Left hindlimb (tissue), 1 donor: ENCODE data around the gene MDFIC2.
"Not testable (repeated sequence)": the region's sequence is repeated elsewhere in the genome, so short reads cannot be mapped to it uniquely, and the experiment has no call there.

Source experiments
- DNase-seq: peaks from one replicate; pipeline ENCODE4 v3.0.0-alpha.2; 2018

The MDFIC2 gene

DNA sequence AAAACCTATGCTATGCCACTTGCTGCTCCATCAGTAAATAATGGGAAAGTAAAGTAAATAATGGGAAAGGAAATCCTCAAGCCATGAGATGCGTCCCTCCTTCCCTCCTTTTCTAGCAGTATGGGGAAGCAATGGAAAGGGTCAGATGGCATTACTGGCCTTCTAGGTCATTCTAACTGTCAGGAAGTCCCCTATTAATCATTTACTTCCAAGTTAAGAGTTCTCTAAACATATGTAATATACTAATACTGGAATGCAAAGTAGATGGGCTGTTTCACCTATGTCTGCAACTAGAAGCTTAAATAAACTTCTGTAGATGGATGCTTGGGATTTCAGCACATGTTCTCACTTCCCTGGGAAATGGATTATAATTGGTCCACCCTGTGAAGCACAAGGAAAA is 55.9 kb downstream of the MDFIC2 start:
- no peak for DNase-seq

DNA sequence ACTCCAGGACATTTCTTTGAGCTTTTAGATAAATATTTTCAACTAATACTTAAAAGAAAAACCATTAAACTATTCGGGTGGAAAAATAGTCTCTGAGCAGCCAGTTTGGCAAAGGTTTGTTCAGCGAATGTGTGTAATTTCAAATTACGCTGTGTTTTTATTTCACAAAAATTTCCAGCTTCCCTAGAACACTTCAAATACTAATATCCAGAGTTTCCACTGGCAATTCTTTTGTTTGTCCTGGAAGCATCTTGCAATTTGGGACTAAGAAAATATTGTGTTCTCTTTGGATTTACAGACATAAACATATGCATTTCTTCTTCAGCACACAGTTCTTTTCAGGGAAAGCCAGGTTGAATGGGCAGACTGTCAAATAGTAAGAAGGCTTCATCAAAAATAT is 61.9 kb downstream of the MDFIC2 start:
- DNase-seq, result no peak

DNA sequence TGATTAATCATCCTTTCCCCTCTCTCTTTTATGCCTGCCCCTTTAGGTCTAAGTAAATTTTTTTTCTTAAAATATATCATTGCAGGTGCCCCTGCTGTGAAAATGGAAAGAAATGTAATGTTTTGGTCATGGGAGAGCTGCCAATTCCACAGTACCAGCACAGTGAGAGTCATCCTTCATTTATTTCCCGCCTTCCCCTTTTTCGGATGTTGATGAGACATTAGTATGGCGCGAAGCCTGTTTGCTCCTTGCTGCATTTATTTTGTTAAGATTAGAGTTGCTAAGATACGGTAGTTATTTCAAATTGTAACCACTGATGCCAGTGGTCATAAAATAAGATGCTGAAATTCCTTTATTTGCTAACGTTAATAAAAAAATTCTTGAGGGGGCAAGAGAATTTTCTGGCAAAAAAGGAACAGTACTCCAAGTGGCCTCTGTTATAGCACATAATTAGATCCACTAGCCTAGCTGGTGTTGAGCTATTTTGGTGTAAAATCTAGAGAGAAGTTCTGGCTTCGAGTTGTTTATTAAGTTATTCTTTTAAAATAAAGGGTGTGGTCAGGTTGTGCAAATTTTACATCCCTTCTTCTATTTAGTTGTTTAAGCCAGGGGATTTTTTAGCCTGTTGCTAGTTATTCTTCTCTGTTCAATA is 62.8 kb downstream of the MDFIC2 start:
- DNase-seq, result no peak

DNA sequence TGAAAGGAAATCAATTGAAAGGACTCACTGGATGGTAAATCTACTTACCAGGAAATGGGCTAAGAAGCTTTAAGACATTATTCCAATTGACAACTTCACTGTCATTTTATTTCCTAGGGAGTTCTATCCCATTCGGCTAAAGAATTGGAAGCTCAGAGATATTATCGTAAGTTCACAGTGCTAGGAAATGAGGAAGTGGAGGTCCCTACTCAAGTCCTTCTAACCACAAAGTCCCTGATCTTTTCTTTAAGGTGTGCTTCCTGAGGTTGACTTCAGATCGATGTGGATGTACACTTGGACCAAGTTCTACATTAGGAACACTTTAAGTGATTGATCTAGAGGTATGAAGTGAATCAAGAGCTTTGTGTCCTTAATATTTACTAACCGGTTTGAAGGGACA is 63.6 kb downstream of the MDFIC2 start:
- DNase-seq, result no peak

DNA sequence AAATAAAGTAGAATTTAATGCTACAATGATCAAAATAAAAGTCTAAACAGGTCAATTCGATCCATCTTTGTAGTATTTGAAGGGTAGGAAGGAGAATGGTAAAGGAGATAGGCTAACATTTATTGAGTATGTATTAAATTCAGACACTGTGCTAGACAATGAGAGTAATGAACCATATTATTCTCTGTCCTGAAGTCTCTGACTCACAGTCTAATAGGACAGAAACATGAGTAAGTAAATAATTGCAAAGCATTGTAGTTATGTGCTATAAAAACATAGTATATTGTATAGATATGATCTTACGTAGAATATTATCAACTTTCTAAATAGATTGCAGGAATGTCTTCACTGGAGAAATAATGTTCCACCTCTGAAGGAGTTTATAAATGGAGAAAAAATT is 64.5 kb downstream of the MDFIC2 start:
- DNase-seq, result no peak

DNA sequence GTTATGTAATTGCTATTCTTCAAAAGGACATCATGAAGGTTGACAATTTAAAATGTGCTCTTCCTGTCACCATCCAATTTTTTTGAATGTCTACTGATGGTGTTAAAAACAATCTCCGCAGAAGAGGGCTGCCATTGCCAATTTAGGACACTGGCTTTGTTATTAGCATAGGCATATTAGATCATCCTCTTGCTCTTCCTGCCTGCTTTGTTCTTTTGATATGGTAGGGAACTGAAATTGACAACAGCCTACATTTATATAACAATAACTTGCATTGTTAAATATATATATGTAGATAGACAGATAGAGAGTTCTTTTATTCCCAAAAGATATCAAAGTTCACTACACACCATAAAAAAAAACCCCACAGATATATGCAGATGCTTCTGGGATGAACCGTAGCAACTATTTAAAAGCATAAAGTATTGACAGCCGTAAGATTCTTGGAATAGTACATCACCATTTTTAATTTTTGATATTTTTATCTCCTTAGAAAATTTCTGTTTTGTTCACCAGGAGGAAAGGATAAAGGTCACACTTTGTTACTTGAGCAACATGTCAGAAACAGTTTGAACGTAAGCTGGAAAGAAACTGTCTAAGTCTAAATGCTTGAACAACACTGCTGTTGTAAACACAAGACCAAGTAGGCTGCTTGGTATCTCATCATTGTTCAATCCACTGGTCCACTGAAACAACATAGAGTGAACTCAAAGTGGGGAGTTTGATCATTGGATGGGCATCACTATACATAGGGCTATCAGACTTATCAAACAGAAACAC is 66.5 kb downstream of the MDFIC2 start:
- DNase-seq, result no peak

DNA sequence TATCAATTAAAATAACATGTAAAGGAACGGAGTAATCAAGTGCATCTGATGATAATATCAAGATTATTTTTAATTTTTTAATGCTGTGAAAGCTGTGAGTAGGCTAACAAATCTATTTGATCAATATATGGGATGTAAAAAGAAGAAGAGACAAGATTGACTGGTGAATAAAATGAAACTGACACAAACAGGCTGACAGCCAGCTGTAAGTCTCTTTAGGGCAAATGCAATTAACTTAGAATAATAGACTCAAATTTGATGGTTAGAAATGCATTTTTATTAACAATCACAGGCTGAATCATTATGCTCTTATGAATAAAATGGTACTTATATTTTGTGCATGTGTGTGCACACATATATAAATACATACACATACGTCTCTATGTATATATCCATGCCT is 68.0 kb downstream of the MDFIC2 start:
- DNase-seq, result no peak

DNA sequence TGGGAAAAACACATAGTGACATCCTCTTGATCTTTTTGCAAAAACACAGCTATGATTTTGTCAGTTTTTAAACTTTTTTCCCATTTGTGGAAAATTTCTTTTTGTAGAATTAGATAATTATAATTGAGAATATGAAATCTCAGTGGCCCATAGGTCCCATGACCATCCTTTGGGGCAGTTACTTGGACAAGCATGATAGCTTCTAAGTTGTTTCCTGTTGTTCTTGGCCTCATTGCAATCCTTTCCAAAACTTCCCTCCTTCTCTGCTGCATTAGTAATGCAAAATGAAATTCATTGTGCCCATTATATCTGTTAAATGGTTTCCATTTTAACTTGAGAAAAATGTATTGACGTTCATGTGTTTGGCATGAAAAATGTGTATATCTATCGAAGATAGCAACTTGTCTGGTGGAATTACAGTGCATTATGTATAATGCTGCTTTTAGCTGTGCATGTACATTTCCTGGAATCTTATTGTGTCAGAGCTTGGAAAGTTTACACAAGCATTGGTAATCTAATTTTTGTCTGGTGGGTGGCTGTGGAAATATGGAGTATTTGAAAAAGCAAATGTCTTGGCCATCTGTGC is 70.0 kb downstream of the MDFIC2 start:
- DNase-seq, result no peak

DNA sequence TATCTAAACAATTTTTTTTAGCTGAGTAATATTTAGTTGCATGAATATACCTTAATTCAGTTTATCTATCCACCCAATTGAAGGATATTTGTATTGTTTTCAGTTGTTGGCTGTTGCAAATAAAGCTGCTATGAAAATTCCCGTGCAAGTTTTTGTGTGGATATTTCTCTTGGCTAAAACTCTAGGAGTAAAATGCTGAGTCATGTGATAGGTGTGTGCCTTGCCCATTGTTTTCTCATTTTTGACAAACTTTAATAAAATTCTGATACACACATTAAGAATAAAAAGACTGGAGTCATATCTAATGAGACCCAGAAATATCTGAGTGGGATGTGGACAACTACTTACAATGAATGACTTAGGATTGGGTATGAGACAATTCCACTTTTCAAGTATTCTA is 78.6 kb downstream of the MDFIC2 start:
- DNase-seq, result no peak

DNA sequence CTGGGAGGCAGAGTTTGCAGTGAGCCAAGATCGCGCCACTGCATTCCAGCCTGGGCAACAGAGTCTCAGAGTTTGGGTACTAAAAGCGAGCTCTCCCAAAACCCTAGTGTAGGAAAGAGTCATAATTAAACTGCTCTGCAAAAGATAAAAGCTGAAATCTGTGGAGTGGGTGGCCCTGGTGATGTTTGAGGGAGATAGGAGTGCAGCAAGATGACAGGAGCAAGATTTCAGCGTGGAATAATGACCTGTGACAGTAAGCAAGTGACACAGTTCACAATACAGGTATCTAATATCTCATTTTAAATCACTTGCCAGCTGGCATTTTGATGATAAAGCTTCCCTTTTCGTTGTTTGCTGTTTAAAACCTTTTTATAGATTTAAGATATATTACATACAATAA is 79.3 kb downstream of the MDFIC2 start:
- no peak for DNase-seq

DNA sequence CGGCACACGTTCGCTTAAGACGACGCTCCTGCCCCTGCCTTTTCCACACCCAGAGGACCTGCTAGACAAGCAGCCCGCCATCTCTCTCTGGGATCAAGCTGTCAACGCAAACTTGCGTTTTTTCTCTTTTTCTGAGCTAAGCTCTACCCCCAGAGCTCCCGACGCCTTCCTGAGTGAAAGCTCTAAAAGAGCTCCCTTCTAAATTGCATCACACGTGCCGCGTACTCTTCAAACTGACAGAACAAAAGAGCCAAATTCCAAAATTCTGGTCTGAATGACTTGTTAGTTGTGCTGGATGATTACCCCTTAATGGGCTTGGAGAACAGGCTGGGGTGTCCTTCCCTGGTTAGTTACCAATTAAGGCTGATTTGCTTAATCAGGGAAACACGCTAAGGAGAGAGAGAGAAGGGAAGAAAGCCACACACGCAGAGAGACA is 81.2 kb downstream of the MDFIC2 start:
- no peak for DNase-seq

DNA sequence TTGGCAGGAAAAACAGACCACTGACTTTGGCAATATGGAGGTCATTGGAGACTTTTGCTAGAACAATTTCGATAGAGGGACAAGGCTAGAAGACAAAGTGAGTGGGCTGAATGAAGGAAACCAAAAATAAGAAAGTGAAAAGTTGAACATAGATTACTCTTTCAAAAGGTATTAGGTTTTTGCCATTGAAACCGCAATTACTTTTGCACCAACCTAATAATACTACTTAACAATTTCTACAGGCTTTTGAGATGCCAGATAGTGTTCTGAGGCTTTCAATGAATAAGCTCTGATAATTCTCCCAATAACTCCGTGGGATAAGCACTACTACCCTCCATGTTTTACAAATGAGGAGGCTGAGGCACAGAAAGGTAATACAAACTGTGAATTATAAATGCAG is 85.0 kb downstream of the MDFIC2 start:
- DNase-seq, result no peak

DNA sequence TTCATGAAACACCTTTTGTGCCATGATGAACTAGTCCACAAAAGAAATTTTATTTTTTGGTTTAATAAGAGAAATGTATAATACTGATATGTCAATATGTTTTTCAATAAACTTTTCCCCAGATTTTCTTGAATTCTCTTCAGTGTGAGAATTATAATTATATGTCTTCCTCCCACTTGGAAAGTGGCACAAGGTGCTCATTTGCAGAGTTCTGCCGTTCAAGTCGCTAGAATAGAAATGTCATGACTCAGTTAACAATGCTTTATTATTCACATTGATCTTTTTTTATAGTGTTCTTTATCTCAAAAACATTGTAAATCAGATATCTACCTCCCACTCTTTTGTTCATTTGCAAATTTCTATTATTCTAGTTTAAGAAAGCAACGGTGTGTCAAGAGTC is 87.3 kb downstream of the MDFIC2 start:
- no peak for DNase-seq

DNA sequence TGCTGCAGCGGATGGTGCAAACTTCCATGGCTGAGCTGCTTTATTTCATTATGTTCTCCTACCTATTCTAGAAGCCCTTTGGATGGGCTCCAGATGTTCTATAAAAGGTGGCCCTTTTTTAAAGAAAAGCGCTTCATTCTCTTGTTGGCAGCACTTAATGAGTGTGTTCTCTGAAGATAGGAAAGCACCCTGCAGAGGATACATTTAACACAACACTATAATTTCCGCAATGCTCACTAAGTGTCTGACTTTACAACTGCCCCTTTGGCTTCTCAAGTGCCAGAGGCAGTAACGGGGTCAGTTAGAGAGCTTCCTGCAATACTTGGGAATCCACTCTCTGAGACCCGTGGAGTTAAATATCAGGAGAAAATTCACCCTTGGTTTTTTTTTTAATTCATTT is 88.1 kb downstream of the MDFIC2 start:
- no peak for DNase-seq

DNA sequence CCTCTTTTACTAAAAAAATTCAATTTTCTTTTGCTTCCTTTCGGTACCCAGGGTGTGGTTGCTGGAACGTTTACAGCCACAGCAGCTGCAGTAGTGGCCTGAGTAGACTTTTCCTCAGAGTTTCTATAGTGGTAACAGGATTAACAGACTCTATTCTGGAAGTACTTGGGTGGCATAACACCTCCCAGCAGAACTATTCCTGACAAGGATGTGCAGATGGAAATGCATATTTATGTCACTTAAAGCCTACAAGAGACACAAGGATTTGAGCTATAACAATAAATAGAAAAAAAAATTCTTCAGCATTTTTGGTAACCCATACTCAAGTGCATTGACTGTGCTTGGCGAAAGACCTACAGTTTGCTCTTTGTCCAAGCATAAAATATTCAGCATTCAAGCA is 94.0 kb downstream of the MDFIC2 start:
- no peak for DNase-seq

DNA sequence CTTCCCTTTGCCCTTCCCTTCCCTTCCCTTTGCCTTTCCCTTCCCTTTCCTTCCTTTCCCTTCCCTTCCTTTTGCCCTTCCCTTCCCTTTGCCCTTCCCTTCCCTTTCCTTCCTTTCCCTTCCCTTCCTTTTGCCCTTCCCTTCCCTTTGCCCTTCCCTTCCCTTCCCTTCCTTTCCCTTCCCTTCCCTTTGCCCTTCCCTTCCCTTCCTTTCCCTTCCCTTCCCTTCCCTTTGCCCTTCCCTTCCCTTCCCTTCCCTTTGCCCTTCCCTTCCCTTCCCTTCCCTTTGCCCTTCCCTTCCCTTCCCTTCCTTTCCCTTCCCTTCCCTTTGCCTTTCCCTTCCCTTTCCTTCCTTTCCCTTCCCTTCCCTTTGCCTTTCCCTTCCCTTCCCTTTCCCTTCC is 101.2 kb downstream of the MDFIC2 start:
- not testable (repeated sequence) for DNase-seq

DNA sequence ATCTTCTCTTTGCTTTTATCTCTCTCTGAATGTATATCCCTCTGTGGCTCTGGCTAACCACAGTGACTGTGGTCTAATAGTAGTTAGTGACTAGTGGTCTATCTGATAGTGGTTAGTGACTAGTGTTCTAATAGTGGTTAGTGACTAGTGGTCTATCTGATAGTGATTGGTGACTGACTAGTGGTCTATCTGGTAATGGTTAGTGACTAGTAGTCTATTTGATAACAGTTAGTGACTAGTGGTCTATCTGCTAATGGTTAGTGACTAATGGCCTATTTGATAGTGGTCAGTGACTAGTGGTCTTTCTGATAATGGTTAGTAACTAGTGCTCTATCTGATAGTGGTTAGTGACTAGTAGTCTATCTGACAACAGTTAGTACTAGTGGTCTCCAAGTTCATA is 110.5 kb downstream of the MDFIC2 start:
- no peak for DNase-seq

DNA sequence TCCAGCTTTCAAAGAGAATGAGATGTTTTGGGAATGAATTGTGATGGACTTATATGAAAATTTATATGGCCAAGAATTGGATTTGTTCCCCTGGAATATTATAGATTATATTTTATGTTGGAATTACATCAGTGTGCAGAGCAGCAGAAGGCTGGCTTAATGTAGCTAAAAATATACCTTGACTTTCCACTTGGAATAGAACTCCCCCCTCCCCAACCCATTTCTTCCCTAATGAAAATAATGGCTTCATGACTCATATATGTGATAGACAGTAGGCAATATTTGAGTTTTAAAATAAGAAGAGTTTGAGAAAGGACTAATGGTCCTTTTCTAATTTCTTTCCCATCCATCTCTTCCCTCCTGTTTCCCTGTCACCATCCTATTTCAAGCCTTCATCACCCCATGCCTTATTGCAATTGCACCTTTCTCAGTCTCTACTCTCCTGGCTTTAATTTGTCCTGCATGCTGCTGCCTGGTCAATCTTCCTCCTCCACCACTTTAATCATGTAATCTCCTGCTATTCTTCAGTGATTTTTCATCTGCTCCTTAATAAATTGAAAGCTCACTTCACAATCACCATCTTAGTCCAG is 122.5 kb downstream of the MDFIC2 start:
- no peak for DNase-seq

DNA sequence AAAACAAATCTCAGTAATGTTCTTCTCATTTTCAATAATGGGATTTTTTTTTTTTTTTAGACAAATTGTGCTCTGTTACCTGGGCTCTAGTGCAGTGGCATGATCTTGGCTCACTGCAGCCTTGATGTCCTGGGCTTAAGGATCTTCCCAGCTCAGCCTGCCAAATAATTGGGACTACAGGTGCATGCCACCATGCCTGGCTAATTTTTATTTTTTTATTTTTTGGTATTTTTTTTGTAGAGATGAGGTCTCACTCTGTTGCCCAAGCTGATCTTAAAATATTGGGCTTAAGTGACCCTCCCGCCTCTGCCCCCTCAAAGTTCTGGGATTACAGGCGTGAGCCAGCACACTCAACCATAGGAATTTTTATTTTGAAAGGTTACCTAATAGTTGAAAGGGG is 126.2 kb downstream of the MDFIC2 start:
- DNase-seq, result no peak

DNA sequence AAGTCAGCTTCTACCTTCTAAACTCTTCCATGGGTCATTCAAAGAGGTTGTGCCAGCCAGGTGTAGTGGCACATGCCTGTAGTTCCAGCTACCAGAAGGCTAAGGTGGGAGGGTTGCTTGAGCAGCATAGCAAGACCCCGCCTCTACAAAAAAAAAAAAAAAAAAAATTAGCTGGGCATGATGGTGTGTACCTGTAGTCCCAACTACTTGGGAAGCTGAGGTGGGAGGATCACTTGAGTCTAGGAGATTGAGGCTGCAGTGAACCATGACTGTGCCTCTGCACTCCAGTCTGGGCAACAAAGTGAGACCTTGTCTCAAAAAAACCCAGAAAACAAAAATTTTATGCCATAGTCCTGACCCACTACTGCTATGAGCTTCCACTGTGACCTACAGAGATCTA is 126.8 kb downstream of the MDFIC2 start:
- DNase-seq, result no peak

DNA sequence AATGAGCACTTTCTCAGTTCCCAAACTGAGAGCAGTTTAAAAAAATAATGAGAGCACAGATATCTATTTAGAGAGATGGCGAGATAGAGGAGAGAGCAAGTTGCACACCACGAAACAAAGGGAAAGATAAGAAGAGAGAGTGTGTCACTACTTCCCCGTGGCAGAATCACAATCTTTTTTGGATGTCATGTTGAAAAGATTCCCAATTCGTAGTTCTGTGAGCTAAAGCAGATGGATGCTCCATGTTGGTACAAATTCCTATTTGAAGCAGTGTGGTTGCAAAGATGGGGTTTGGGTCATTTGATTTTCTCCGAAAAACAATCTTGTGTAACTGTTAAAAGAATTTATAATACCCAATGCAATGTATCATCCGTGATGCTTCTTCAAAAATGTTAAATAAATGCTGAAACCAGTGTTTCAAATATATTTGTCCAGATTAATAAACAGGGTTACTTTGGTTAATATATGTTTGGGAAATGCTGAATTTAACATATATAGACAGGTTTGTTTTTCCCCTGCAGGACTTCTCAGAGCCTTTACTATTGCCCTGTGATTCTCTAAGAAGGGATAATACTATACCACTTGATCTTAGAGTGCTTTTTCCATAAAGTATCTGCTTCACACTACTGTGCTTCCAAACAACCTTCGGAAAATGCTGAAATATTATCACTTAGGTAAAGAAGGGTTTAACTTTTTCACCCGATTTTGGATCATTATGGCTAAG is 128.5 kb downstream of the MDFIC2 start:
- no peak for DNase-seq

DNA sequence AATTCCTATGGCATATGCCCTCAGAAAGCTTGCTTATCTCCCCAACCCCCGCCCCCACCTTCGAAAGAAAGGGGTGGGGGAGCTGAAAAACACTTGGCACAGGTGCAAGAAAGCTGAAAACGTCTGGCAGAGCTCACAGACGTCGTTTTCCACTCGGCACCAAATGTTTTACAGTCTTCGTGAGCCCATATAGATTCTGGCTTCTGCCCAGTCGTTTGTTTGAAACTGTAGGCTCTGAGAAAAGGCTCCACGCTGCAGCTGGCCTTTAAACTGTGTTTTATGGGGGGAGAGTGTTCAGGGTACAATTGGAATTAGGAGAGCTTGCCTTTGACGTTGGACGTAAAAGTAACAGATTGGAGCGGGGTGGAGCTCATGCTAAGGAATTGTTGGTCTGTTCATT is 130.3 kb downstream of the MDFIC2 start:
- no peak for DNase-seq

DNA sequence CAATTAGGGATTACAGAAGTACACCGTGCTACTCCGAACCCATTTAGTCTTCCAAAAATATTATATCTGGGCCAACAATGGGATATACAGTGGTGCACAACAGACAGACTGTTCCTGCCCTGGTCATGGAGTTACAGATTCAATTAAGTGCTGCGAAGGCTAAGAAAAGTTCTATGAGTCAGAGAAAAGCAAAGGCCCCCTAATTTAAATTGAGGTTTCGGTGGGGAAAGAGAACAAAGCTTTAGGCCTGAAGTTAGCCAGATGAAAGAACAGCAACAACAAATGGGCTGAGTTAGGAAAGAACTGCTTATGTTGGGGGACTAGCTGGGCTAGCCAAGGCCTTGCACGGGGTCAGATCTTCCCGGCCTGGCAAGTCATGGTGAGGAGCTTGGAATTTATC is 131.8 kb downstream of the MDFIC2 start:
- DNase-seq, result no peak
